Breast epithelium (tissue), 4 donors: ENCODE results near the gene CARD10. TPM values are rescaled to one million over a fixed set of nuclear protein-coding genes. Genes with fewer than 3 reads are reported as not detected.
"Not testable (repeated sequence)": the region's sequence is repeated elsewhere in the genome, so short reads cannot be mapped to it uniquely, and the experiment has no call there.

Experiments used
- DNase-seq, 2 donors: peaks; one replicate each; pipeline ENCODE4 v3.0.0-alpha.2; 2019; ENCODE audit warnings: low spot score in 2 of 2
- H3K27ac ChIP-seq, 2 donors: fragments of 200-600 bp; sonication (generic) in 1 of 2; one replicate each; pipeline ENCODE4 v1.5.1; 2016 to 2019; ENCODE audit warnings: mild to moderate bottlenecking in 1 of 2
- H3K27me3 ChIP-seq, 2 donors: fragments of 200-600 bp; sonication (generic) in 1 of 2; one replicate each; pipeline versions ENCODE4 v1.5.1 to v1.6.0; 2017 to 2019; ENCODE audit warnings: control low read depth in 1 of 2, mild to moderate bottlenecking in 1 of 2
- H3K36me3 ChIP-seq: fragments of 200-600 bp; one replicate; pipeline ENCODE4 v1.5.1; 2019
- H3K4me1 ChIP-seq, 2 donors: fragments of 200-600 bp; sonication (generic); one replicate each; pipeline ENCODE4 v1.5.1; 2016 to 2019; ENCODE audit warnings: control low read depth in 1 of 2
- H3K4me3 ChIP-seq, 3 donors: fragments of 200-600 bp; sonication (generic); 1 replicate in 2 of 3; 2 replicates in 1 of 3; pipeline ENCODE4 v1.5.1; 2016 to 2019; ENCODE audit warnings: mild to moderate bottlenecking in 3 of 3, moderate library complexity in 2 of 3
- H3K9me3 ChIP-seq, 2 donors: fragments of 200-600 bp; sonication (generic) in 1 of 2; one replicate each; pipeline ENCODE4 v1.5.1; 2016 to 2019; ENCODE audit warnings: control low read depth in 1 of 2
- CTCF ChIP-seq, 3 donors: fragments of 450-650 bp; IDR thresholded peaks; one replicate each; pipeline ENCODE4 v1.5.1; 2016 to 2017; ENCODE audit warnings: antibody characterized with exemption in 3 of 3, mild to moderate bottlenecking in 3 of 3, moderate library complexity in 3 of 3
- POLR2A ChIP-seq: fragments of 450-650 bp; IDR thresholded peaks from one replicate; pipeline ENCODE4 v1.6.1; 2016; ENCODE audit warnings: antibody characterized with exemption, mild to moderate bottlenecking, moderate library complexity
- POLR2AphosphoS5 ChIP-seq, 3 donors: sonication (generic); formaldehyde crosslinking; IDR thresholded peaks; one replicate each; pipeline ENCODE4 v1.6.1; 2017; ENCODE audit warnings: antibody characterized with exemption in 3 of 3
- intact Hi-C: fragments of 100-400 bp; cut with DNase I; formaldehyde crosslinking; loops from one replicate; pipeline ENCODE4 v1.15.1; 2023; ENCODE audit warnings: low total_unique reads
- total RNA-seq, 3 donors: library from RNA; depleted of rRNA; stranded (reverse); fragments of >200 nt; gene quantifications; one replicate each; pipeline ENCODE4 v1.1.0, GENCODE V29; 2016

CARD10 gene
- total RNA-seq, 3 donors from 2014 or later = 2.9 to 12.1 (median 10.2) TPM

- no peak for TF ChIP-seq POLR2A
- TF ChIP-seq POLR2AphosphoS5 (IDR thresholded peaks at IDR 0.05) = peak in 2 of 3 donors; percentile 62 to 79
- TF ChIP-seq CTCF (IDR thresholded peaks at IDR 0.05) = peak; percentile 97 to 100 (median 100)
- DNase-seq = peak; percentile 92 to 94
- intact Hi-C loops = no loop called here
- peak overlapping the region in 2 of 3 donors; percentile 4 to 30 for H3K4me3 ChIP-seq
- H3K27me3 ChIP-seq = no peaks in the 10 kb centered on the region
- H3K36me3 ChIP-seq = no peaks in the 10 kb centered on the region
- H3K9me3 ChIP-seq = no peaks in the 10 kb centered on the region
- peaks cover 2 to 5% of the 10 kb centered on the region in 2 donors for H3K4me1 ChIP-seq
- peak overlapping the region in 1 of 2 donors; percentile 27 for H3K27ac ChIP-seq
Observed at GRCh38 chr22:37538590-37539357, 19.6 kb upstream of the CARD10 start.

- H3K9me3 ChIP-seq = no peaks in the 10 kb centered on the region
- TF ChIP-seq POLR2AphosphoS5 (IDR thresholded peaks at IDR 0.05) (no peak), CTCF (IDR thresholded peaks at IDR 0.05) (no peak), POLR2A (no peak)
- no peaks in the 10 kb centered on the region for H3K36me3 ChIP-seq
- no peak overlapping the region for H3K27ac ChIP-seq
- DNase-seq = no peak
- intact Hi-C loops = no loop called here
- H3K4me3 ChIP-seq = no peak overlapping the region
- H3K4me1 ChIP-seq = no peaks in the 10 kb centered on the region
- no peaks in the 10 kb centered on the region for H3K27me3 ChIP-seq
Observed at GRCh38 chr22:37535159-37535558, 15.9 kb upstream of the CARD10 start.

DNA sequence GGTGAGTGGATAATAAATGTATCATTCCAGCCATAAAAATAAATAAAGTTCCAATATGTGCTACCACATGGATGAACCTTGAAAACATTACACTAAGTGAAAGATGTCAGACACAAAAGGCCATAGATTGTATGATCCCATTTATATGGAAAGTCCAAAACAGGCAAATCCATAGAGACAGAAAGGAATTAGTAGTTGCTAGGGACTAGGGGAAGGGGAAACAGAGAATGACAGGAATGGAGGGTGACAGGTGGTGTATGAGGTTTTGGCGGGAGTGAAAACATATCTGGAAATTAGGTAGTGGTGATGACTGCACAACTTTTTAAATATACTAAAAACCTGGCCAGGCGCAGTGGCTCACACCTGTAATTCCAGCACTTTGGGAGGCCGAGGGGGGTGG lies 15.2 kb upstream of the CARD10 start:
- H3K27ac ChIP-seq = no peak overlapping the region

DNA sequence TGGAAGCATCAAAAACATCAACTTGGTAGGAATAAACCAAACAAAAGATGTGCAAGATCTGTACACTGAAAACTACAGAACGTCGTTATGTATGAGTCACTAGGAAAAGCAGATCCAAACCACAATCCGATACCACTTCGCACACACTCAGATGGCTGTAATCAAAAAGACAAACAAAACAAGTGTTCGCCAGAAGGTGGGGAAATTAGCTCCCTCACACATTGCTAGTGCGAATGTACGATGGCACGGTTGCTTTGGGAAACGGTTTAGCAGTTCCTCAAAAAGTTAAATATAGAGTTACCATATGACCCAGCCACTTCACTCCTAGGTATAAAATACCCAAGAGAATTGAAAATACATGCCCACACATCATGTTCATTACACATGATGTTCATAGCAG lies 14.8 kb upstream of the CARD10 start:
- TF ChIP-seq CTCF (IDR thresholded peaks at IDR 0.05) (no peak), POLR2AphosphoS5 (IDR thresholded peaks at IDR 0.05) (no peak), POLR2A (no peak)
- no peaks in the 10 kb centered on the region for H3K36me3 ChIP-seq
- no peak for DNase-seq
- H3K27ac ChIP-seq = no peak overlapping the region
- no peaks in the 10 kb centered on the region for H3K4me1 ChIP-seq
- no peaks in the 10 kb centered on the region for H3K9me3 ChIP-seq
- H3K27me3 ChIP-seq = no peaks in the 10 kb centered on the region
- no peak overlapping the region for H3K4me3 ChIP-seq
- intact Hi-C loops = no loop called here

More for the DNA sequence above, 15.2 kb upstream of the CARD10 start:
- no peak for DNase-seq
- TF ChIP-seq CTCF (IDR thresholded peaks at IDR 0.05) (no peak), POLR2AphosphoS5 (IDR thresholded peaks at IDR 0.05) (no peak), POLR2A (no peak)
- Histone ChIP-seq H3K27me3 (no peaks in the 10 kb centered on the region), H3K9me3 (no peaks in the 10 kb centered on the region), H3K4me3 (no peak overlapping the region), H3K4me1 (no peaks in the 10 kb centered on the region), H3K36me3 (no peaks in the 10 kb centered on the region)
- intact Hi-C loops = no loop called here

DNA sequence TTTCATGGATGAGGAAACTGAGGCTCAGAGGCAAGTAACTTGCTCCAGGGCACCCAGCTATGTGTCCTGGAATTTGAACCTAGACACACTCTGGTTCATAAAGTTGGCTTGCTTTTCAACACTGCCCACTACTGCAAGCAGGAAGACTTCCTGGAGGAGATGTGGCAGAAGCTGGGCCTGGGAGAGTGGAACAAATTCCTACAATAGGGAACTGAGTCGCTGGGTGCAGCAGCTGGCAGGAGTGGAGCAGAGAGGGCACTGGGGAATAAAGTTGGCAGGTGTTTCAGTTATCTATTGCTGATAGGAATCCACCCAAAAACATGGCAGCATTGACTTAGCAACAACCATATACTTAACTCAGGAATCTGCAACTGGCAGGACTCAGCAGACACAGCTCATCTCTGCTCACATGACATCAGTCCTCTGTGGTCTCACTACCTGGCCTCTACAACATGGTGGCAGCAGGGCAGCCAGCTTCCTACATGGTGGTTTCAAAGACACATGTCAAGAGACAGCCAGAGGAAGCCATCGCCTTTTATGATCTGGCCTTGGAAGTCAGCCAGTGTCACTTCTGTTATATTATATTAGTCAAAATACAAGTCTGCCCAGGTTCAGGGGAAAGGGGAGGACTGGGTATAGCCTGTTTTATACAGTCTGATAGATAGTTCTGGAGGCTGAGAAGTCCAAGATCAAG lies 10.6 kb upstream of the CARD10 start:
- no peak for TF ChIP-seq CTCF (IDR thresholded peaks at IDR 0.05)

GRCh38 chr22:37527952-37528351 lies 8.7 kb upstream of the CARD10 start:
- H3K27me3 ChIP-seq, H3K36me3 ChIP-seq, intact Hi-C loops, H3K27ac ChIP-seq, DNase-seq, H3K4me3 ChIP-seq, H3K9me3 ChIP-seq, H3K4me1 ChIP-seq: not testable (repeated sequence)

More for the DNA sequence above, 10.6 kb upstream of the CARD10 start:
- DNase-seq = no peak
- no peaks in the 10 kb centered on the region for H3K36me3 ChIP-seq
- no peaks in the 10 kb centered on the region for H3K4me1 ChIP-seq
- no peak overlapping the region for H3K4me3 ChIP-seq
- no peak overlapping the region for H3K27ac ChIP-seq
- intact Hi-C loops = no loop called here
- H3K27me3 ChIP-seq = no peaks in the 10 kb centered on the region
- no peaks in the 10 kb centered on the region for H3K9me3 ChIP-seq

- H3K27ac ChIP-seq, H3K27me3 ChIP-seq, H3K9me3 ChIP-seq, H3K36me3 ChIP-seq, H3K4me1 ChIP-seq, DNase-seq, intact Hi-C loops, H3K4me3 ChIP-seq: not testable (repeated sequence)
Observed at GRCh38 chr22:37527081-37527752, 8.0 kb upstream of the CARD10 start.
